ENCODE results near the gene OPN1MW3.

DNA sequence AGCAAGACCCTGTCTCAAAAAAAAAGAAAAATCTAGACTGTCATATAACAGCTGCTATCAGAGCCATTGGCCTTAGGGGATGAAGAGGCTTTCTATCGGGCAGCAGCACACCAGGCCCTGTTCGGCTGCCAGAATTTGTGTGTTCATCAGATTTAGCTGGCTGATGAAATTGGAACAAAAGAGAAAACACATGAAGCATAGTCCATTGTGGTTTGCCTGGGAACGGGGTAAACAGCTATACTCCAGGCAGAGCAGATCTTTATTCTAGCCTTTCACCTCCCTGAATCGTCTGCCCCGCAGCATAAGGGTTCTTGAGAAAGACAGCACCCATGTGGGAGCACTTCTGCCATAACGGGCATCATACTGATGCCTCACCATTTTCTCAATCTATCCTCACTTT, 49.8 kb downstream of the OPN1MW3 start:
- TF ChIP-seq, protein P1, sequence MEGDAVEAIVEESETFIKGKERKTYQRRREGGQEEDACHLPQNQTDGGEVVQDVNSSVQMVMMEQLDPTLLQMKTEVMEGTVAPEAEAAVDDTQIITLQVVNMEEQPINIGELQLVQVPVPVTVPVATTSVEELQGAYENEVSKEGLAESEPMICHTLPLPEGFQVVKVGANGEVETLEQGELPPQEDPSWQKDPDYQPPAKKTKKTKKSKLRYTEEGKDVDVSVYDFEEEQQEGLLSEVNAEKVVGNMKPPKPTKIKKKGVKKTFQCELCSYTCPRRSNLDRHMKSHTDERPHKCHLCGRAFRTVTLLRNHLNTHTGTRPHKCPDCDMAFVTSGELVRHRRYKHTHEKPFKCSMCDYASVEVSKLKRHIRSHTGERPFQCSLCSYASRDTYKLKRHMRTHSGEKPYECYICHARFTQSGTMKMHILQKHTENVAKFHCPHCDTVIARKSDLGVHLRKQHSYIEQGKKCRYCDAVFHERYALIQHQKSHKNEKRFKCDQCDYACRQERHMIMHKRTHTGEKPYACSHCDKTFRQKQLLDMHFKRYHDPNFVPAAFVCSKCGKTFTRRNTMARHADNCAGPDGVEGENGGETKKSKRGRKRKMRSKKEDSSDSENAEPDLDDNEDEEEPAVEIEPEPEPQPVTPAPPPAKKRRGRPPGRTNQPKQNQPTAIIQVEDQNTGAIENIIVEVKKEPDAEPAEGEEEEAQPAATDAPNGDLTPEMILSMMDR (IDR thresholded peaks at IDR 0.05): no peak
- no peak for TF ChIP-seq POLR2A (IDR thresholded peaks at IDR 0.05)
